ENCODE data around the gene GPR32.
A peak's percentile ranks its signal among the peaks of the same experiment; 100 is the strongest.

The GPR32 gene

DNA sequence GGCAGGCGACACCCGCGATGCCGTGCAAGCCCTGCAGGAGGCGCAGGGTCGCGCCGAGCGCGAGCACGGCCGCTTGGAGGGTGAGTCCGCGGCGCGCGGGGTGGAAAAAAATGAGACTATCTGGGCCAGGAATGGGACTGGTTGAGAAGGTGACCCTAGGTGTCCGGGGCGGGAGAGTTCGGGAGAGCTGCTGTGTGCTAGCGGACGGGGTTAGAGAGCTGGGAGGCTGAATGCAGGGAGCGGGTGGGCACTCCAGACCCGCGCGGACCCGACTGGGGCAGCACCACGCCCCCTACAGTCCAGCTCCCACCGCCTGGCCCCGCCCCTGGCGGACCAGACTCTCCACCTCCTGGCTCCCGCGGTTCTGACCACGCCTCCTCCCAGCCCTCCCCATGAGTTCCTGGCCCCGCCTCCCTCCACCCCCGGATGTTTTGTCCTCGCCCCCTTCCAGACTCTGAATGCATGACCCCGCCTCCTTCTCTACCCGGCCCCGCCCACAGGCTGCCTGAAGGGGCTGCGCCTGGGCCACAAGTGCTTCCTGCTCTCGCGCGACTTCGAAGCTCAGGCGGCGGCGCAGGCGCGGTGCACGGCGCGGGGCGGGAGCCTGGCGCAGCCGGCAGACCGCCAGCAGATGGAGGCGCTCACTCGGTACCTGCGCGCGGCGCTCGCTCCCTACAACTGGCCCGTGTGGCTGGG lies 45.6 kb upstream of the GPR32 start:
- in situ Hi-C loops (cut with MboI; ENCODE audit: low sequenced_read_pairs, unreplicated experiment): no loop called here
- TF ChIP-seq, protein P1, sequence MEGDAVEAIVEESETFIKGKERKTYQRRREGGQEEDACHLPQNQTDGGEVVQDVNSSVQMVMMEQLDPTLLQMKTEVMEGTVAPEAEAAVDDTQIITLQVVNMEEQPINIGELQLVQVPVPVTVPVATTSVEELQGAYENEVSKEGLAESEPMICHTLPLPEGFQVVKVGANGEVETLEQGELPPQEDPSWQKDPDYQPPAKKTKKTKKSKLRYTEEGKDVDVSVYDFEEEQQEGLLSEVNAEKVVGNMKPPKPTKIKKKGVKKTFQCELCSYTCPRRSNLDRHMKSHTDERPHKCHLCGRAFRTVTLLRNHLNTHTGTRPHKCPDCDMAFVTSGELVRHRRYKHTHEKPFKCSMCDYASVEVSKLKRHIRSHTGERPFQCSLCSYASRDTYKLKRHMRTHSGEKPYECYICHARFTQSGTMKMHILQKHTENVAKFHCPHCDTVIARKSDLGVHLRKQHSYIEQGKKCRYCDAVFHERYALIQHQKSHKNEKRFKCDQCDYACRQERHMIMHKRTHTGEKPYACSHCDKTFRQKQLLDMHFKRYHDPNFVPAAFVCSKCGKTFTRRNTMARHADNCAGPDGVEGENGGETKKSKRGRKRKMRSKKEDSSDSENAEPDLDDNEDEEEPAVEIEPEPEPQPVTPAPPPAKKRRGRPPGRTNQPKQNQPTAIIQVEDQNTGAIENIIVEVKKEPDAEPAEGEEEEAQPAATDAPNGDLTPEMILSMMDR (IDR thresholded peaks at IDR 0.05; ENCODE audit: borderline replicate concordance, control extremely low read depth, extremely low read depth, insufficient read depth, missing control alignments): peak; percentile 52
- DNase-seq (ENCODE audit: low spot score): peak; percentile 100

DNA sequence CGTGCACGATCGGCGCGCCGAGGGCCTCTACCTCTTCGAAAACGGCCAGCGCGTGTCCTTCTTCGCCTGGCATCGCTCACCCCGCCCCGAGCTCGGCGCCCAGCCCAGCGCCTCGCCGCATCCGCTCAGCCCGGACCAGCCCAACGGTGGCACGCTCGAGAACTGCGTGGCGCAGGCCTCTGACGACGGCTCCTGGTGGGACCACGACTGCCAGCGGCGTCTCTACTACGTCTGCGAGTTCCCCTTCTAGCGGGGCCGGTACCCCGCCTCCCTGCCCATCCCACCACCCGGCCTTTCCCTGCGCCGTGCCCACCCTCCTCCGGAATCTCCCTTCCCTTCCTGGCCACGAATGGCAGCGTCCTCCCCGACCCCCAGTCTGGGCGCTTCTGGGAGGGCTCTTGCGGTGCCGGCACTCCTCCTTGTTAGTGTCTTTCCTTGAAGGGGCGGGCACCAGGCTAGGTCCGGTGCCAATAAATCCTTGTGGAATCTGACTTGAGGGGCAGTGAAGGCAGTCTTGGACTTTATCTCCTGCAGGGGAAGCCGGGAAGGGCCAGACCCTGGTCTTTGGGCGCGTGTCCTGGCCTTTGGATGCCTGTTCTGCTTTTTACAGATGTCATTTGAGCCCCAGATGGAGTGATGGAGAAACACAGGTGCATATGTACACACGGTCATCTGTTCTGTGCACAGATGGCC lies 44.9 kb upstream of the GPR32 start:
- in situ Hi-C loops (cut with MboI; ENCODE audit: low sequenced_read_pairs, unreplicated experiment): no loop called here
- DNase-seq (ENCODE audit: low spot score): no peak
- TF ChIP-seq, protein P1 (IDR thresholded peaks at IDR 0.05; ENCODE audit: borderline replicate concordance, control extremely low read depth, extremely low read depth, insufficient read depth, missing control alignments): no peak

DNA sequence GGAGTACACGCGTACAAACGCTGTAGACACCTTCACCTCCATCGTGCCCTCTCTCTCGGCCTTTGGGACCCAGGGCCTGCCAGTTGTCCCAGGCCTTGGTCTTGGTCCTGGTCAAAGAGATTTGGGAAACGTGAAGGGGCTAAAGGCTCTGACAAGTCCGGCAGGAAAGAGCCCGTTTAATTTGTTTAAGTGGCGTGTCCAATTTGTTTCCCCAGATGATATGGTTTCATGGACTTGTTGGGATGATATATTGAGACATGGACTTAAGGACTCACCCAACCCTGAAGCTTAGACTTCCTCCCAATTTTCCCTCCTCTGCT lies 44.4 kb upstream of the GPR32 start:
- in situ Hi-C loops (cut with MboI; ENCODE audit: low sequenced_read_pairs, unreplicated experiment): no loop called here
- DNase-seq (ENCODE audit: low spot score): no peak
- TF ChIP-seq, protein P1 (IDR thresholded peaks at IDR 0.05; ENCODE audit: borderline replicate concordance, control extremely low read depth, extremely low read depth, insufficient read depth, missing control alignments): no peak

DNA sequence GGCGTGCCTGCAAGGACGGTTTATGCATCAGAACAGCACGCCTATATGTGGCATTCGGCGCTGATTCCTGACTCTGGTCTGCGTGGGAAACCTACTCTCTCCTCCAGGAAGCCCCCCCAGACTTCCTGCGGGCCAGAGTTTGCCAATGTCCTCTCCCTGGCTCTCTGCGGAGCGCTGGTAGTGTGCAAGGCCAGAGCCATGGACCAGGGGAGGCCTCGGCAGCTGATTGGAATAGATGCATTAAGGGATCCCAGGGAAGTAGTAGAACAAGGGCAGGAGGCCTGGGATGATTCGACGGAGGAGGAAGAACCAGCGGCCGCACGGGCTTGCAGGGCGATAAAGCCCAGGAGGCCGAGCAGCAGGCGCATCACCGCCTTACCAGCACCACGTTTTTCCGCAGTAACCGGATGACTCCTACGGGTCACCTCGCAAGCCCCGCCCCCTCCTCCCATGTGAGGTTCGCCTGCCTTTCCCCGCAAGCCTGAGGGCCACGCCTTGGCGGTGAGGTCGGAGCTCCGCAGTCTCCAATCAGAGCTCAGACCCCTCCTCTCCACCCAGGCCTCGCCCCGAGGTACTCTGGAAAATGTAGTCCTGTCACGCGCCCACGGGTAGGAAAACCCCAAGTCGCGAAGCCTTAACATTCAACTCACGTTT lies 42.1 kb upstream of the GPR32 start:
- TF ChIP-seq, protein P1 (IDR thresholded peaks at IDR 0.05; ENCODE audit: borderline replicate concordance, control extremely low read depth, extremely low read depth, insufficient read depth, missing control alignments): no peak
- DNase-seq (ENCODE audit: low spot score): peak; percentile 43
- in situ Hi-C loops (cut with MboI; ENCODE audit: low sequenced_read_pairs, unreplicated experiment): no loop called here

DNA sequence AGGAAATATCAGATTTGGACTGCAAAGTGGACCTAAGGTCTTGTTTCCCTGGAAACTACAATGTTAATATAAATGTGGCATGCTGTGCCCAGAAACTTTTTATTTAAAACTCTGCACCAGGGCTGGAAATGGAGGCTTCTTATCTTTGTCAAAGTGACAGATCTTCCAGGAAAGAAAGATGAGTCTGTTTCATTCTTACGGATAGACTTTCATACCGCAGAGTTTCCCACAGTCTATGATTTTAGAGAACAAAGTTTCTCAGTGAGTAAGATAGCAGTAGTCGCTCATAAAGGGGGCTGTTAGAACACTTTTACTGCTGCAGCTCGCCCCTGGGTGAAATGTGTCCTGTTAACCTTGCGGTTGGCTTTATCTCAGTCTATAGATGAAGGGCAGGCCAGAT lies 40.4 kb upstream of the GPR32 start:
- peak; percentile 22 for DNase-seq (ENCODE audit: low spot score)
- in situ Hi-C loops (cut with MboI; ENCODE audit: low sequenced_read_pairs, unreplicated experiment): no loop called here
- TF ChIP-seq, protein P1 (IDR thresholded peaks at IDR 0.05; ENCODE audit: borderline replicate concordance, control extremely low read depth, extremely low read depth, insufficient read depth, missing control alignments): no peak

DNA sequence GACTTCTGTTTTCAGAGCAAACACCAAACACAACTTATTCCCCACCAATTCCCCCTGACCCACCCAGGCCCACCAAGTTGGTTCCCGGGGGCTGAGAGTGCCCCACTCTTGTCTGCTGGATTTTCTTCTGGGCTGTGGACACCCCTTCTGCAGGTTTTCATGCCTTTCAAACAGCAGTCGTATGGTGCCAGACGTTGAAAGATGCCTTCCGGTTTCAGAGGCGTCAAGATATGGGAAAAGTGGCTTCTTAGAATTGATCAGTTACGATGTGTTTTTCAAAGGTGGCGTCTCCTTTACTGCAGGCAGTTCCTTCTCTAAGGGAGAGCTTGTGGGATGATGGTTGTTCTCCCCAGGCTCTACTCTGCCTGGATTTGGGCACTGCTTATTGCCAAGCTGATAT lies 34.4 kb upstream of the GPR32 start:
- TF ChIP-seq, protein P1 (IDR thresholded peaks at IDR 0.05; ENCODE audit: borderline replicate concordance, control extremely low read depth, extremely low read depth, insufficient read depth, missing control alignments): no peak
- in situ Hi-C loops (cut with MboI; ENCODE audit: low sequenced_read_pairs, unreplicated experiment): no loop called here
- DNase-seq (ENCODE audit: low spot score): no peak
